Activated T-cell treated with anti-CD3 and anti-CD28 coated beads, Interleukin-2, amount 50 U/mL, for 1 hour (primary cell): ENCODE results near the gene GNG7.
"Not testable (repeated sequence)": the region's sequence is repeated elsewhere in the genome, so short reads cannot be mapped to it uniquely, and the experiment has no call there.

ENCODE experiments used
- DNase-seq: peaks from one replicate; pipeline ENCODE4 v3.0.0-alpha.2; 2020

Gene GNG7

DNA sequence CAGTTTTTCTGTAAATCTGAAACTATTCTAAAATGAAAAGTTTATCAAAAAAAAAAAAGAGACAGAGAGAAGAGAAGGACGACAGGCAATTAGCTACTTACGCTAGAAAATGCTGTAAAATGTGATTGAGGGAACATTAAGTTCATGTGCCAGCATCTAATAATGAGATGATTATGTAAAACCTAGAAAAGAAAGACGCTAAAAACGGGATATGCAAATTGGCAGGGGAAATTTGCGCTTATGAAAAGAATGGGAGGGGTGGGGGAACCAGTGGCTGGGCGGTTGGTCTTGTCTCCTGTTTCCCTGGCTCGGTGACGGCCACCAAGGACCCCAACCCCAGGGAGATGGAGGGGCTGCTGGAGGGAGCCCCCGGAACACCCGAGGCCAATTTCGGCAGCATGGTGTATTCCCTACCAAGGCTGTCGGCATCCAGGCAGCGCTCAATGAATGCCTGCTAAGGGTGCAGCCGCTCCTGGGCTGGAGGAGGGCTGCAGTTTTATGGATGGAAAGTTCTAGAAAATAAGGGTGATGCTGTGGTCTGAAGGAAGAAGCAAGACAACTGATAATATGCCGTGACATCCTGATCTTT, 34.2 kb downstream of the GNG7 start:
- no peak for DNase-seq

DNA sequence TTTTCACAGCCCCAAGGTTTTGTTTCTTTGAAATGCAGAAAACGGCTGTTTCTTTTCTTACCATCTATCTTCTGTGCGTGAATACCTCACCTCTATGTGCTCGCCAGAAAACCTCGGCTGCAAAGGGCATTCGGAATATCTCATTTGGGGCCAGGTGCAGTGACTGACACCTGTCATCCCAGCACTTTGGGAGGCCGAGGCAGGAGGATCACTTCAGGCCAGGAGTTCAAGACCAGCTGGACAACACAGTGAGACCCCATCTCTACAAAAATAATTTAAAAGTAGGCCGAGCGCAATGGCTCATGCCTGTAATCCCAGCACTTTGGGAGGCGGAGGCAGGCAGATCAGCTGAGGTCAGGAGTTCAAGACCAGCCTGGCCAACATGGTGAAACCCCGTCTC, 35.1 kb downstream of the GNG7 start:
- not testable (repeated sequence) for DNase-seq

DNA sequence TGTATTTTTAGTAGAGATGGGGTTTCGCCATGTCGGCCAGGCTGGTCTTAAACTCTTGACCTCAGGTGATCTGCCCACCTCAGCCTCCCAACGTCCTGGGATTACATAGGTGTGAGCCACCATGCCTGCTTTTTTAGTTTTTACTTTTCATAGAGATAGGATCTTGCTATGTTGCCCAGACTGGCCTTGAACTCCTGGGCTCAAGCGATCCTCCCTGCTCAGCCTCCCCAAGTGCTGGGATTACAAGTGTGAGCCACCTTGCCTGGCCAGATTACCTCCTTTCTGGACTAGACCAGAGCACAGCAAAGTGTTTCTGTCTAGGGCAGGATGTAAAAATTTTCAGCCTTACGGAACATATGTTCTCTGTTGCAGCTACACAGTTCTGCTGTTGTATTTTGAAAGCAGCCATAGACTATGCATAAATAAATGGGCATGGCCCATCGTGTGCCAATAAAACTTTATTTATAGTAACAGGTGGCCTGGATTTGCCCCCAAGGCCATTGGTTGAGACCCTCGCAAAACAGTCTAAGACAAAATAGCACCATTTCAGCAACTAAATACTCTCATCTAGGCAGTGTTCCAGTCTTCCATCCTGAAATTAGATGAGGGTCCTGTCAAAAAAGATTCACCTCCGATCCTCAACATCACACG, 36.0 kb downstream of the GNG7 start:
- DNase-seq, result no peak

DNA sequence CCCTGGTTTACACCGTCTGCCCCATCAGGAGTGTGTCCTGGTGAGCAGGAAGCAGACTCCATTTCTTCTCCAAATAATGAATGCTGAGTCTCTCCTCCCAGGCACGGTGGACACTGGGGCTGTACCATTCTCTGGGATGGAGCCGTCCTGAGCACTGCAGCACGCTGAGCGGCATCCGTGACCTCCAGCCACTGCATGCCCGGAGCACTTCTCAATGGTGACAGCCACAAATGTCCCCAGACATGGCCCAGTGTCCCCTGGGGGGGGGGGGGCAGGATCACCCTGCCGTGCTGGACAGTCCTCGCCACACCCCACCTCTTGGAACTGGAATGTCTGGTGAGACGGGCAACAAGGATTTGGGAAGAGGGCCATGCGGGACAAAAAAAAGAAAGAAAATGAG, 37.4 kb downstream of the GNG7 start:
- DNase-seq, result no peak

GRCh38 chr19:2663920-2664571, 38.4 kb downstream of the GNG7 start:
- no peak for DNase-seq

GRCh38 chr19:2661615-2662014, 40.9 kb downstream of the GNG7 start:
- no peak for DNase-seq

DNA sequence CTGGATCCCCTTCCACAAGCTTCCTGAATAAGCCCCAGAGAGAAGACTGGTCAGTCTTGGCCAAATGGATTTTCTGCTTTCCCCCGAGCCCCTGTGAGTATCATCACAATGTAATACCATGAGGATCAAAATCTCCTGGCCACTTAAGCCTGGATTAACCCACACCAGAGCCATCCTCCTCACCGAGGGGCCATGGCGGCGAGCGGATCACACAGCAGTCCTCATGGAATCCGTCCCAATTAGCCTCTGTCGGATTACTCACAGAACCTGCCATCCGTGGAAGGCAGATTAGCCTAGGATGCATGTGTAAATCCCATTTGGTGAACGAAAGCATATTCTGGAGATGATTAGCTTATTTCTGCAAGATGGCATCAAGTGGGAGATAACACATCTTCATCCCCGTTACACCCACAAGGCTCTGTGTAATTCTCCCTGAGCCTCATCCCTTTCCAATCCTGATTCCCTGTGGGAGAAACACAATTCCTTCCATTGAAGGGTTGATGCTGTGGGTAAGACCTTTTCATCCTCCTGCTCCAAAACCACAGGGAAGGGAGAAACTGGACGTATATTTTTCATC, 42.5 kb downstream of the GNG7 start:
- no peak for DNase-seq

DNA sequence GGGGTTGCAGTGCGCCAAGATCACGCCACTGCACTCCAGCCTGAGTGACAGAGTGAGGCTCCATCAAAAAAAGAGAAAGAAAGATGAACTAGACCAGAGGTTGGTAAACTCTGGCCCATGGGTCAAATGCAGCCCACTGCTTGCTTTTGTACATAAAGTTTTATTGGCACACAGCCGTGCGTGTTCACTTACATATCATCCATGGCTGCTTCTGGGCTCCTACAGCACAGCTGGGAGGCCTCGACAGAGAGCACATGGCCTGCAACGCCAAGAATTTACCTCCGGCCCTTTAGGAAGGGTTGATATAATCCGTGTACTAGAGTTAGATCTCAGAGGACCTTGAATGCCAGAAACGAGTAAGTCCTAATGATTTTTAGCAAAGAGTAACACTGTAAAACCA, 46.0 kb downstream of the GNG7 start:
- DNase-seq, result no peak

DNA sequence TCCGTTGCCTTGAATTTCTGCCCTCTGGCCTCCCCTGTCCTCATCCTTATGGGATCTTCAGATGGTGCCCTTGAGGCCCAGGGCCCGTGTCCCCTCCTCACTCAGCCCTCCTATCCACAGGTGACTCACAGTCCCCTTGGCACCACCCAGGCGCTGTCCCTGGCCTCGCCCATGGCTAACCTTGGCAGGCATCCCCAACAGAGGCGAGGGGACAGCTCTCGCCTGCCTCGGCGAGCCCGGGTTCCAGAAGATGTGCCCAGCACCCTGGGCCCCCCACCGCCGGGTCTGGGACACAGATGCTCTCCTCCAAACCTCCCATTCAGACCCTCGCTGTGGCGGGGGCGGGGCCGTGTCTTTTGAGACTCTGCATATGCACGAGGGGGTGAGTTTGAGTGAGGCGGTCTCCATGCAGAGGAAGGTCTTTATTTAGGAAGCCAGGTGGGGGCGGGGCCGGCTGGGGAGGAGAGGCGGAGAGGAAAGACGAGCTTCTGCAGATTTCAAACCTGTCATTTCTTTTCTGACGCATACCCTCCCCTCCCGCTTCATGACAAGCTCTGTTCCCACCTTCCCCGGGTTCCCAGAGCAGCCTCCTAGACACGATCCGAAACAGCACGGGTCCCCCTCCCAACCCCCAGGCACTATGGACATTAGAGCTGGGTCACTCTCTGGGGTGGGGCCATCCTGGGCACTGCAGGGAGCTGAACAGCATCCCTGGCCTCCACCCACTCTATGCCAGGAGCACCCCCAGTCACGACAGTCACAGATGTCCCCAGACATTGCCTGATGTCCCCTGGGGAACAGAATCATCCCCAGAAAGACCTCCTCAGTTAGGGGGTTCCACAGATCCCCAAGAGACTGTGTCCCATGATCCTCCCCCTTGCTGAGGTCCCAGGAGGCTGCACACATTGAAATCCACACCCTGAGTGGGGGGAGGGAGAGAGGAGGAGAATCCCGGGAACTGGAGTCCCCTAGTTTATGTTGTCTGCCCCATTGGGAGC, 48.5 kb downstream of the GNG7 start:
- no peak for DNase-seq

GRCh38 chr19:2653218-2653617, 49.3 kb downstream of the GNG7 start:
- no peak for DNase-seq

- no peak for DNase-seq
These were observed 49.9 kb downstream of the GNG7 start for GRCh38 chr19:2652504-2653099.

GRCh38 chr19:2651002-2651733, 51.3 kb downstream of the GNG7 start:
- DNase-seq, result not testable (repeated sequence)

DNA sequence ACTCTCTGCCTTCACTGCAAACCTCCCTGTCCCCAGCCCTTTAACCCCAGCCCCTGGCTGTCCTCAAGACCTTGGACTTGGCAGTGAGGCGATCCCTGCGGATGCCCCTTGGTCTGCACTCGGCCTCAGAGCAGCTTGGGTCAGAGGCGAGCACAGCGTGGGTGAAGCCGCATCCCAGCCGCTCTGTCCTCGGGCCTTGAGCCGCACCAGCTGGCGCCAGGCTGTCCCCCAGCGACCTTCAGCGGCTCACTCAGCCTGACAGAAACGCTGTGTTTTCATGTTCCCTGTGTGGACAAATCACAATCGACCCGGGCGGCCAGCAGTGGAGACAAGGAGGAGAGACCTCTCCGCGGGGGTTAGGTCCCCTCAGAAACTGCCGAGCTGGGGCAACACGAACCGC, 52.0 kb downstream of the GNG7 start:
- no peak for DNase-seq

- peak; percentile 84 for DNase-seq
These were observed 54.0 kb downstream of the GNG7 start for GRCh38 chr19:2648528-2648937.

DNA sequence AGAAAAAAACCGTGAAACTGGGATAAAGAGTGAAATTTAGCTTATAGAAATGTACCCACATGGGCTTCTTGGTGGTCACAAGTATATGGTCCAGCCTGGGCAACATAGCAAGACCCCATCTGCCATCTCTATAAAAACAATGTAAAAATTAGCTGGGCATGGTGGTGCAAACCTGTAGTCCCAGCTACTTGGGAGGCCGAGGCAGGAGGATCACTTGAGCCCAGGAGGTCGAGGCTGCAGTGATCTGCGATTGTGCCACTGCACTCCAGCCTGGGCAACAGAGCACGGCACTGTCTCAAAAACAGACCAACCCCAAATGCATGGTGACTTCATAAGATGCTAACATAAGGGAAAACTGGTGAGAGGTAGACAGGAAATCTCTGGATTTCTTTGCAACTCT, 54.4 kb downstream of the GNG7 start:
- no peak for DNase-seq

DNA sequence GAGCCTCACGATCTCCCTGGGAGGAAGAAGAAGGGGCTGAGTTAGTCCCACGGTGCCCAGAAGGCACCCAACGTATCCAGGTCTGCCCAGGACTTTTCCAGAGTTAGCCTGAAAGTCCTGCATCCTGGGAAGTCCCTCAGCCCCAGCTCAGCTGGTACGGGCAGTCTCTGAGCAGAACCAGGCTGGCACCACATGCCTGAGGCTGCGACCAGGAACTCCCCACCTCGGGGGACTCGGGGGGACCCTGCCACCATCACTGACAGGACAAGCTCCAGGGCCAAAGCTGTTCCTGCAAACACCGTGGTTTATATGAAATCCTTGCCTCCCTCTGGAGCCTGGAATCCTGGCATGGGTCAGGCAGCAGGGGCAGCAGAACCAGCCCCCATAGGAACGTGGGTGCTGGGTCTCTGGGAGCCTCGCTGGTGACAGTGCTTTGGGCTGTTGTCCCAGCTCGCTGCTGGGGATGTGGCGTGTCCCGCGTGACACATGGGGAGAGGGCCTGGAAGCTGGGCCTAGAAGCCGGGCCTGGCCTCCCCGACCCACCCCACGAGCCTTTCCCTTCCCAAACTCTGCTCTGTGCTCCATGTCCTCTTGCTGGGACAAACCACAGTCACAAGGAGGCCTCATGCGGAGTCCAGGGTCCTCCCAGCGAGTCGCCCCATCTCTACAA, 55.5 kb downstream of the GNG7 start:
- no peak for DNase-seq

DNA sequence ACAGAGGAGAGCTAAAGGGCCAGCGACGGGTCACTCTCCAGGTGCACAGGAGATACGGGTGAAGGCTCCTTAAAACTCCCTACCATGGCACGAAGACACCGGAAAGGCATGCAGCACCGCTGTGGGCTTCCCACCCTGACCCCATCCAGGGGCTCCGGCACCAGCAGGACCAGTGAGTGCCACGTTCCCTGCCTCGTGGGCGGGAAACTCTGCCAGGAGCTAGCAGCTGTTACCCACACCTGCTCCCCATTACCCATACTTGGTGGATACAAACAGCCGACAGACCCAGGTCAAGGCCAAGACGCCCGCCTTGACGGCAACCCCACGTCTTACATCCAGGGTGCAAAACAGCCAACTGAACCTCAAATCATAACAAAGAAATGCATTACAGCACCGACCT, 56.7 kb downstream of the GNG7 start:
- no peak for DNase-seq

GRCh38 chr19:2643123-2643737, 59.3 kb downstream of the GNG7 start:
- not testable (repeated sequence) for DNase-seq

GRCh38 chr19:2641332-2641698, 61.2 kb downstream of the GNG7 start:
- no peak for DNase-seq

GRCh38 chr19:2640563-2641331, 61.7 kb downstream of the GNG7 start:
- no peak for DNase-seq
